ENCODE results near the gene DHRS2. TPM values are rescaled to one million over a fixed set of nuclear protein-coding genes. Genes with fewer than 3 reads are reported as not detected.

DHRS2 gene
- total and polyA plus RNA-seq, 5 donors from 2014 or later: 0.25 TPM; not detected in 4

GRCh38 chr14:23621932-23622730 is 14.0 kb upstream of the DHRS2 start:
- Mint-ChIP-seq H3K4me3 (no peak overlapping the region), H3K9me3 (peaks cover 0 to 12% (median 5%) of the 10 kb centered on the region in 7 donors), H3K27ac (no peak overlapping the region), H3K36me3 (no peaks in the 10 kb centered on the region), H3K27me3 (peaks cover 31% of the 10 kb centered on the region), H3K4me1 (no peaks in the 10 kb centered on the region)
- ATAC-seq (ENCODE audit: low read depth in 2 of 2): no peak
- Histone ChIP-seq H3K9me3 (ENCODE audit: control insufficient read depth in 2 of 2, low read length in 2 of 2) (peaks cover 20% of the 10 kb centered on the region in 2 experiments), H3K27ac (ENCODE audit: insufficient read depth, low read length, poor library complexity, severe bottlenecking) (no peak overlapping the region), H3K4me1 (ENCODE audit: control insufficient read depth, insufficient read depth, low read length, poor library complexity, severe bottlenecking) (no peaks in the 10 kb centered on the region), H3K4me3 (ENCODE audit: low read depth, low read length) (no peak overlapping the region), H3K36me3 (ENCODE audit: control insufficient read depth, insufficient read depth, low read length) (no peaks in the 10 kb centered on the region), H3K27me3 (ENCODE audit: control insufficient read depth, insufficient read depth, low read length) (peaks cover 11% of the 10 kb centered on the region)
- no peak for DNase-seq

- H3K4me3 ChIP-seq (ENCODE audit: low read depth, low read length): no peak overlapping the region
- H3K36me3 Mint-ChIP-seq: no peaks in the 10 kb centered on the region
- H3K27me3 Mint-ChIP-seq: peaks cover 31% of the 10 kb centered on the region
- H3K36me3 ChIP-seq (ENCODE audit: control insufficient read depth, insufficient read depth, low read length): no peaks in the 10 kb centered on the region
- H3K27ac Mint-ChIP-seq: no peak overlapping the region
- no peak for ATAC-seq (ENCODE audit: low read depth in 2 of 2)
- no peaks in the 10 kb centered on the region for H3K4me1 Mint-ChIP-seq
- peaks cover 12% of the 10 kb centered on the region for H3K27me3 ChIP-seq (ENCODE audit: control insufficient read depth, insufficient read depth, low read length)
- no peak for DNase-seq
- H3K9me3 Mint-ChIP-seq: peaks cover 0 to 12% (median 5%) of the 10 kb centered on the region in 7 donors
- H3K27ac ChIP-seq (ENCODE audit: insufficient read depth, low read length, poor library complexity, severe bottlenecking): no peak overlapping the region
- no peak overlapping the region for H3K4me3 Mint-ChIP-seq
- H3K9me3 ChIP-seq (ENCODE audit: control insufficient read depth in 2 of 2, low read length in 2 of 2): peaks cover 20% of the 10 kb centered on the region in 2 experiments
- no peaks in the 10 kb centered on the region for H3K4me1 ChIP-seq (ENCODE audit: control insufficient read depth, insufficient read depth, low read length, poor library complexity, severe bottlenecking)
These were observed 13.2 kb upstream of the DHRS2 start for GRCh38 chr14:23622990-23623389.

GRCh38 chr14:23623962-23624361 is 12.2 kb upstream of the DHRS2 start:
- Histone ChIP-seq H3K27me3 (ENCODE audit: control insufficient read depth, insufficient read depth, low read length) (peaks cover 12% of the 10 kb centered on the region), H3K4me1 (ENCODE audit: control insufficient read depth, insufficient read depth, low read length, poor library complexity, severe bottlenecking) (no peaks in the 10 kb centered on the region), H3K27ac (ENCODE audit: insufficient read depth, low read length, poor library complexity, severe bottlenecking) (no peak overlapping the region), H3K9me3 (ENCODE audit: control insufficient read depth in 2 of 2, low read length in 2 of 2) (peaks cover 20% of the 10 kb centered on the region in 2 experiments), H3K36me3 (ENCODE audit: control insufficient read depth, insufficient read depth, low read length) (no peaks in the 10 kb centered on the region), H3K4me3 (ENCODE audit: low read depth, low read length) (no peak overlapping the region)
- H3K27me3 Mint-ChIP-seq: peaks cover 28% of the 10 kb centered on the region
- H3K36me3 Mint-ChIP-seq: no peaks in the 10 kb centered on the region
- no peak overlapping the region for H3K4me3 Mint-ChIP-seq
- H3K27ac Mint-ChIP-seq: no peak overlapping the region
- no peak for DNase-seq
- peaks cover 0 to 12% (median 5%) of the 10 kb centered on the region in 7 donors for H3K9me3 Mint-ChIP-seq
- no peak for ATAC-seq (ENCODE audit: low read depth in 2 of 2)
- H3K4me1 Mint-ChIP-seq: no peaks in the 10 kb centered on the region

- ATAC-seq (ENCODE audit: low read depth in 2 of 2) (no peak), DNase-seq (no peak)
- Mint-ChIP-seq H3K27ac (no peak overlapping the region), H3K4me3 (no peak overlapping the region), H3K36me3 (no peaks in the 10 kb centered on the region), H3K27me3 (peaks cover 20% of the 10 kb centered on the region), H3K4me1 (no peaks in the 10 kb centered on the region), H3K9me3 (peaks cover 0 to 12% (median 5%) of the 10 kb centered on the region in 7 donors)
- Histone ChIP-seq H3K4me3 (ENCODE audit: low read depth, low read length) (no peak overlapping the region), H3K9me3 (ENCODE audit: control insufficient read depth in 2 of 2, low read length in 2 of 2) (peaks cover 20% of the 10 kb centered on the region in 2 experiments), H3K4me1 (ENCODE audit: control insufficient read depth, insufficient read depth, low read length, poor library complexity, severe bottlenecking) (no peaks in the 10 kb centered on the region), H3K27ac (ENCODE audit: insufficient read depth, low read length, poor library complexity, severe bottlenecking) (no peak overlapping the region), H3K27me3 (ENCODE audit: control insufficient read depth, insufficient read depth, low read length) (peaks cover 12% of the 10 kb centered on the region), H3K36me3 (ENCODE audit: control insufficient read depth, insufficient read depth, low read length) (no peaks in the 10 kb centered on the region)
These were observed 11.2 kb upstream of the DHRS2 start for GRCh38 chr14:23624830-23625404.

GRCh38 chr14:23626946-23627345 is 9.2 kb upstream of the DHRS2 start:
- Histone ChIP-seq H3K27ac (ENCODE audit: insufficient read depth, low read length, poor library complexity, severe bottlenecking) (no peak overlapping the region), H3K36me3 (ENCODE audit: control insufficient read depth, insufficient read depth, low read length) (no peaks in the 10 kb centered on the region), H3K27me3 (ENCODE audit: control insufficient read depth, insufficient read depth, low read length) (peaks cover 12% of the 10 kb centered on the region), H3K4me3 (ENCODE audit: low read depth, low read length) (no peak overlapping the region), H3K4me1 (ENCODE audit: control insufficient read depth, insufficient read depth, low read length, poor library complexity, severe bottlenecking) (no peaks in the 10 kb centered on the region), H3K9me3 (ENCODE audit: control insufficient read depth in 2 of 2, low read length in 2 of 2) (peaks cover 20% of the 10 kb centered on the region in 2 experiments)
- ATAC-seq (ENCODE audit: low read depth in 2 of 2) (no peak), DNase-seq (no peak)
- Mint-ChIP-seq H3K27ac (no peak overlapping the region), H3K4me3 (no peak overlapping the region), H3K9me3 (peaks cover 0 to 12% (median 4%) of the 10 kb centered on the region in 7 donors), H3K4me1 (peaks cover 0 to 6% (median under 1%) of the 10 kb centered on the region in 4 donors), H3K36me3 (no peaks in the 10 kb centered on the region), H3K27me3 (peaks cover 9% of the 10 kb centered on the region)

- H3K4me3 Mint-ChIP-seq: no peak overlapping the region
- H3K36me3 ChIP-seq (ENCODE audit: control insufficient read depth, insufficient read depth, low read length): no peaks in the 10 kb centered on the region
These were observed 8.2 kb upstream of the DHRS2 start for GRCh38 chr14:23627961-23628360.

GRCh38 chr14:23629204-23629603 is 7.0 kb upstream of the DHRS2 start:
- Histone ChIP-seq H3K27ac (ENCODE audit: insufficient read depth, low read length, poor library complexity, severe bottlenecking) (no peak overlapping the region), H3K27me3 (ENCODE audit: control insufficient read depth, insufficient read depth, low read length) (peaks cover 7% of the 10 kb centered on the region), H3K9me3 (ENCODE audit: control insufficient read depth in 2 of 2, low read length in 2 of 2) (peaks cover 15% of the 10 kb centered on the region in 2 experiments), H3K4me3 (ENCODE audit: low read depth, low read length) (no peak overlapping the region), H3K4me1 (ENCODE audit: control insufficient read depth, insufficient read depth, low read length, poor library complexity, severe bottlenecking) (peaks cover 3% of the 10 kb centered on the region), H3K36me3 (ENCODE audit: control insufficient read depth, insufficient read depth, low read length) (no peaks in the 10 kb centered on the region)
- H3K27me3 Mint-ChIP-seq: peaks cover 9% of the 10 kb centered on the region
- no peak overlapping the region for H3K4me3 Mint-ChIP-seq
- H3K27ac Mint-ChIP-seq: no peak overlapping the region
- peaks cover 0 to 12% (median 4%) of the 10 kb centered on the region in 7 donors for H3K9me3 Mint-ChIP-seq
- H3K4me1 Mint-ChIP-seq: peaks cover 0 to 11% (median 3%) of the 10 kb centered on the region in 4 donors
- DNase-seq: no peak
- H3K36me3 Mint-ChIP-seq: no peaks in the 10 kb centered on the region
- ATAC-seq (ENCODE audit: low read depth in 2 of 2): no peak

More at GRCh38 chr14:23627961-23628360, 8.2 kb upstream of the DHRS2 start:
- H3K9me3 ChIP-seq (ENCODE audit: control insufficient read depth in 2 of 2, low read length in 2 of 2): peaks cover 20% of the 10 kb centered on the region in 2 experiments
- Mint-ChIP-seq H3K27ac (no peak overlapping the region), H3K9me3 (peaks cover 0 to 12% (median 4%) of the 10 kb centered on the region in 7 donors), H3K27me3 (peaks cover 9% of the 10 kb centered on the region), H3K36me3 (no peaks in the 10 kb centered on the region), H3K4me1 (peaks cover 0 to 11% (median 3%) of the 10 kb centered on the region in 4 donors)
- no peak for ATAC-seq (ENCODE audit: low read depth in 2 of 2)
- H3K27ac ChIP-seq (ENCODE audit: insufficient read depth, low read length, poor library complexity, severe bottlenecking): no peak overlapping the region
- H3K27me3 ChIP-seq (ENCODE audit: control insufficient read depth, insufficient read depth, low read length): peaks cover 11% of the 10 kb centered on the region
- peaks cover 3% of the 10 kb centered on the region for H3K4me1 ChIP-seq (ENCODE audit: control insufficient read depth, insufficient read depth, low read length, poor library complexity, severe bottlenecking)
- no peak overlapping the region for H3K4me3 ChIP-seq (ENCODE audit: low read depth, low read length)
- no peak for DNase-seq
